Measurements from ENCODE around the gene SPHK1.

DNA sequence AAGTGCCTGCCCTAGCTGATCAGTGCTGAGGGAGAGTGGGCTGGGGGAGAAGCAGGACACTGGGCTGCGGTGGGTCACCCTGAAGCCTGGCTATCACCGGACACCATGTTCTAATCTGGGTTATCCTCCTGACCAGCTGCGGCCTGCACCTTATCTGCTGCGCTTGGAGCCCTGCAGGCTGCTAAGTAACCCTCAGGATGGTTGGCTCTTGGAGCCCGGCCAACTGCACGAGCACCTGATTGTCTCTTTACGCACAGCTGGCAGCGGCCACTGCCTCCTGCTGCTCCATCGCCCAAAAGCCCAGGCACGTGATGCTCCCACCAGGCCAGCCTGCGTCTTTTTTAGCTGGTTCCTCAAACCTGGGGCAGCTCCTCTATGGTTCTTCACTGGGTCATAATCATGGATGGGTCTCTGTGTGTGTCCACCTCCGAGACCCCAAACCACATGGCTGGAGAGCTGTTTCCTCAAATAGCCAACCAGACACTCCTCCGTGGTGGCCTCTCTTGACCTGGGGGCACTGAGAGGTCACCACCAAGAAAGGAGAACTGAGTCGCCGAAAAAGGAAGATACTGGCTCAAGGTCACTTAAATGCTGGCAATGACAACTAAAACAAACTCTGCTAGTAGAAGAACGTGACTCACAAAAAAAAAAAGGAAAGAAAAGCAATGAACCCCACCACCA lies 21.7 kb downstream of the SPHK1 start:
- TF ChIP-seq FOXM1 (IDR thresholded peaks at IDR 0.05; ENCODE audit: borderline replicate concordance) (no peak), FOXK2 (IDR thresholded peaks at IDR 0.05) (no peak)
- TF ChIP-seq, protein P1, sequence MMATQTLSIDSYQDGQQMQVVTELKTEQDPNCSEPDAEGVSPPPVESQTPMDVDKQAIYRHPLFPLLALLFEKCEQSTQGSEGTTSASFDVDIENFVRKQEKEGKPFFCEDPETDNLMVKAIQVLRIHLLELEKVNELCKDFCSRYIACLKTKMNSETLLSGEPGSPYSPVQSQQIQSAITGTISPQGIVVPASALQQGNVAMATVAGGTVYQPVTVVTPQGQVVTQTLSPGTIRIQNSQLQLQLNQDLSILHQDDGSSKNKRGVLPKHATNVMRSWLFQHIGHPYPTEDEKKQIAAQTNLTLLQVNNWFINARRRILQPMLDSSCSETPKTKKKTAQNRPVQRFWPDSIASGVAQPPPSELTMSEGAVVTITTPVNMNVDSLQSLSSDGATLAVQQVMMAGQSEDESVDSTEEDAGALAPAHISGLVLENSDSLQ (IDR thresholded peaks at IDR 0.05): no peak
